ENCODE results near the gene GPR183.
"Not testable (repeated sequence)": the region's sequence is repeated elsewhere in the genome, so short reads cannot be mapped to it uniquely, and the experiment has no call there.

Gene GPR183

DNA sequence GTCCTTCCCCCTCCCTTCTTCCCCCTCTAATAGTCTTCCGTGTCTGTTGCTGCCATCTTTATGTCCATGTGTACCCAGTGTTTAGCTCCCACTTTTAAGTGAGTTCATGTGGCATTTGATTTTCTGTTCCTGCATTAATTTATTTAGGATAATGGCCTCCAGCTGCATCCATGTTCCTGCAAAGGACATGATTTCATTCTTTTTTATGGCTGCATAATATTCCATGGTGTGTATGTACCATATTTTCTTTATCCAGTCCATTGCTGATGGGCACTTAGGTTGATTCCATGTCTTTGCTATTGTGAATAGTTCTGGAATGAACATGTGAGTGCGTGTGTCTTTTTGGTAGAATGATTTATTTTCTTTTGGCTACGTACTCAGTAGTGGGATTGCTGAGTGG lies 58.0 kb downstream of the GPR183 start:
- DNase-seq (ENCODE audit: low read depth): not testable (repeated sequence)

DNA sequence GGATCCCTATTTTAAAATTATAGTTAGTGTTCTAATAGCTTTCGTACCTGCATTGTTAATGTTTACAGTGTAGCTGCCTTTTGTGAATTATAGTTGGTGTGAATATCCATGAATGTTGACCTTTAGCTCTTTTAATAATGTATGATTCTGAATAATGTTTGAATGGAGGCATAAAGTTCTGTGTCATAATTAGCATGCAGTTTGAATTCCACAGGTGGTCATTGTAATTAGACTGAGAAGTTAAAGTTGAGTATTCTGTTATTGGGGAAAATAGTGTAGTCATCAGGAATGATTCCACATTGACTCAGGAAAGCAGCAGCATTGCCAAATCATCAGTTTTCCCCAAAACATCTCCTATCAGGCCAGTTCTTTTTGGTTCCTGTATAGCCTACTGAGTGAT lies 61.1 kb downstream of the GPR183 start:
- no peak for DNase-seq (ENCODE audit: low read depth)

Data from stimulated activated CD4-positive, alpha-beta T cell treated with anti-CD3 and anti-CD28 coated beads, Interleukin-2, amount 100 ng/mL, for 4 hours (primary cell).